NCI-H187 (cell line): ENCODE measurements around the gene VPS8.
"Not testable (repeated sequence)": the region's sequence is repeated elsewhere in the genome, so short reads cannot be mapped to it uniquely, and the experiment has no call there.

Experiments used
- DNase-seq, 2 experiments: peaks; one replicate each; lab custom pipeline; 2025; lab: John Stamatoyannopoulos, UW

Gene VPS8

DNA sequence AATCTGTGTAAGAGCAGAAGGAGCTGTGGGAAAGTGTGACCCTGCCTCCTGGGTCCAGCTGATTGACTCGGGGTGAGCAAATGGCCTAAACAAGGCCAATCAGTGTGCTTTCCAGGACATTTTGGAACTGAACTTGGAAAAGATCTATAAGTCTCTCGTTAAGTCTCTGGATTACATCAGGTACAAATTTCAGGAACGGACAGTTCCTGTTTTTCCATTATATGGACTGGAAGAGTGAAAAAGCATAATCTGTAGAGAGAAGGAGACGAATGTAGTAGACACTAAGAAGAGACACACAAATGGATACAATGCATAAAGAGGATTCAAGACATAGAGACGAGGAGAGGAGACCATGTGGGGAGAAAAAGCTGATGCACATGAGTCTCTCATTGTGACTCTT, 173.6 kb downstream of the VPS8 start:
- DNase-seq, result no peak

DNA sequence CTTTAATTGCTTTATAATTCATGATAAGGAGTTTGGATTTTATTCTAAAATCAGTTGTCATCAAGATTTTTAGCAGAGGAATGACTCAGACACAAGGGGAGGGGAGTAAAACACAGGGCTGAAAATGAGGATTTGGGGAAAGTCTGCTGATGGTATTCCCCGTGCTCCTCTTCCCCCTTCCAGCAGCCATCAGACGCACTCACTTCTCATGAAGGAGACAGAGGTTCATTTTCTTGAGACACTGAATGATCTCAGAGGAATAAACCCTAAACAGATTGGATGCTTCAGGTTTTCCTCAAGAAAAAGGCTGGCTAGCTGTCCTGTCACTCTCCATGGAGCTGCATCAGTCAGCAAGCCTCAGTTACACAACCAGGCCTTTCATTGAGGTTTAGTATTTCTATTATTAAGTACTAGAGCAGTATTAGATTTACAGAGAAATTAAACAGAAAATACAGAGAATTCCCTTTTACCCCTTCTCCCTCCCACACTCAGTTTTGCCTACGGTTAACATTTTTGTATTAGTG, 174.5 kb downstream of the VPS8 start:
- no peak for DNase-seq

DNA sequence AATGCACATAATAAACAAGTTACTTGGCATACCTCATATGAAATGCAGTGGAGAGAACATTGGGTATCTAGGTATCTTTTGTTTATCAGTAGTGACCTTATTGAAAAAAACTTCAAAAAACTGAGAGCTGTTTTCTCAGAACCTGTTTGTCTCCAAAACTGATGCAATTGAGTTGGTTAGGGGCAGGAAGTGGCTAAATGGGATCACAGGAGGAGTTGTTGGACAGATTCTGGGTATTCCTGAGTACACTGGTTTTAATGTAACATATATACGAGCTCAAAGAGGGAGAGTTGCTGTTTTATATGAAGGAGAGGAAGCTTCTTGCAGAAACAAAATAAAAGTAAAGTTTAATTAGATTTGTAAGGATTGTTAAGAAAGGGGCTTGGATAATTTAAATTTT, 181.4 kb downstream of the VPS8 start:
- no peak for DNase-seq

DNA sequence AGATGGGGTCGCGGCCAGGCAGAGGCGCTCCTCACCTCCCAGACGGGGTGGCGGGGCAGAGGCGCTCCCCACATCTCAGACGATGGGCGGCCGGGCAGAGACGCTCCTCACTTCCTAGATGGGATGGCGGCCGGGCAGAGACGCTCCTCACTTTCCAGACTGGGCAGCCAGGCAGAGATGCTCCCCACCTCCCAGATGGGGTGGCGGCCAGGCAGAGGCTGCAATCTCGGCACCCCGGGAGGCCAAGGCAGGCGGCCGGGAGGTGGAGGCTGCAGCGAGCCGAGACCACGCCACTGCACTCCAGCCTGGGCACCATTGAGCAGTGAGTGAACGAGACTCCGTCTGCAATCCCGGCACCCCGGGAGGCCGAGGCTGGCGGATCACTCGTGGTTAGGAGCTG, 191.9 kb downstream of the VPS8 start:
- not testable (repeated sequence) for DNase-seq

DNA sequence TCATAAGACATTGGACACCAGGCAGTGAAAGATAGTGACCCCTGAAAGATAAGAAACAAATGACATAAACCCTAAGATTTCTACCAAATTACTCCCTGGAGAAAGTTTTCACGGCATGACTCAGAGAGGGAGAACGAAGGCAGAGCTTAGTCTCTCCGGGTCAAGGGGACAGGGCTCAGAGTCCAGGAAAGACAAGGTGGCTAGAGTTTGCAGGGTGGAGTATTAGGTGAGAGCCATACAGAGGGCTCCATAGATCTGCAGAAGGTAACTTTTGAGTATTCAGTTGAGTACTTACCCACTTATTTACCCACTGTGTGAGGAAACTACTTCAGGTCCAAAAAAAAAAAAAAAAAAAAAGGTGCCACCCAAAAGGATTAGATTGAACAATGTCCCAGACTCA, 197.7 kb downstream of the VPS8 start:
- no peak for DNase-seq

DNA sequence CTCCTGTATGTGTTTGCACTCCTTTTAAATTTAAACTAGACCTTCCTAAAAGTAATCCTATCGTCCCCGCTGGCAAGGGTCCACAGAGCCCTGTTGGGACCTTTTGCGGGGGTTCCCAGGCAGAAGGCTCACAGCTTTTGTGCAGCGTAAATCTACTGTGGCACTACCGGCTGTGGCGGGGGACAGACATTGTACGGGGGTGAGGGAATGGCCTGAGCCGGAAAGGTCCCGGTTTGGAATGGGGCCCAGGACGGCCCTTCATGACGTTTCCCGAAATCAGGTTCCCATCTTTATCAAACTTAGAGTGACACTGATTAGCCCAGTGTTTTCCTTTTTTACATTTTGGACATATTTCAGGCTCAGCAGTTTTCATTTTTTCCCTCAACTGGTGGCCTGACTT, 205.6 kb downstream of the VPS8 start:
- DNase-seq, result not testable (repeated sequence)

DNA sequence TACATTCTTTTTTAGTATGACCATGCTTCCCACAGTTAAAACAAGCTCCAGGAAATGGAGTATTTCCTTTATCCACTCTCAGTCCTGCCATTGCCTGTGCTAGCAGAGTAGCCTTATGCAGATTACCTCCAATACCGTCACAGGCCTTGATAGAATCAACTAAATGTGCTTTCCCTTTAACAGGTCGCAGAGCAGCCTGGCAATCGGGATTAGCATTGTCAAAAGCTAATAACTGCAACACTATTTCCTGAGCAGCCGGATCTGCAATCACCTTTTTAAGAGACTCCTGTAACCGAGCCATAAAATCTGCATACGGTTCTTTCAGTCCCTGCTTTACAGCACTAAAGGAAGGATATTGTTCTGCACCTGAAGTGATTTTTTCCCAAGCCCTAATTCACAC, 206.0 kb downstream of the VPS8 start:
- not testable (repeated sequence) for DNase-seq

DNA sequence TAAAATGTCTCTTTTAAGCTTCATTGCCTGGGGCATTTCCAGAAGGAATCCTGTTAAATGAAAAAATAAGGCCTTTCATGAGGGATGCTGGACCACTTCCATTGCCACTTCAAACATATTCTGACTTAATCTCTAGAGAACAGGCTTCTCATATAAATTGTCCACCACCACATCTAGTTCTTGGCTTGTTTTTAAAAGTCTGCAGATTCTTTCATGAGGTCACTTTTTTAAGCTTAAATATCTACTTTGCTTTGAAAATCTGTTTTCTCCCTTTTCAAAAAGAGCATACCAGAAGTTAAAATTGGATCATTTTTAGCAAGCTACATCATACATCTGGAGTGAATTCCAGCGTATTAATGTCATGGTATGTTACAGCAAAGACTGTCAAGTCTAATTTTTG, 209.3 kb downstream of the VPS8 start:
- DNase-seq, result no peak

DNA sequence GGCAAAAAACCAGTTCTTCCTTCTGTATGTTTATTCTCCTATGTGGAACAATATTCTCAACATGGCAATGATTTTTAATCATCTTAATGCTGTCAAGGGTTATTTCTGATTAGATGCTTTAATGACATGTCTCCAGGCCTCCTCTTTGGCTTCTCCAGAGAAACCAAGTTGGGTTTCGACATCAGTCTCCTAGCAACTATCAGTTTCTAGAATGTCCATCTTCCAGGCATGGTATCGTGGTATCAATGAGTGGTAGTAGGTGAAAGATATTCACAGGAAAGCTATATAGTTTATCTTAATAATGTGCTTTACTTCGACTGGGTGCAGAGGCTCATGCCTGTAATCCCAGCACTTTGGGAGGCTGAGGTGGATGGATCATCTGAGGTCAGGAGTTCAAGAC, 212.4 kb downstream of the VPS8 start:
- no peak for DNase-seq

DNA sequence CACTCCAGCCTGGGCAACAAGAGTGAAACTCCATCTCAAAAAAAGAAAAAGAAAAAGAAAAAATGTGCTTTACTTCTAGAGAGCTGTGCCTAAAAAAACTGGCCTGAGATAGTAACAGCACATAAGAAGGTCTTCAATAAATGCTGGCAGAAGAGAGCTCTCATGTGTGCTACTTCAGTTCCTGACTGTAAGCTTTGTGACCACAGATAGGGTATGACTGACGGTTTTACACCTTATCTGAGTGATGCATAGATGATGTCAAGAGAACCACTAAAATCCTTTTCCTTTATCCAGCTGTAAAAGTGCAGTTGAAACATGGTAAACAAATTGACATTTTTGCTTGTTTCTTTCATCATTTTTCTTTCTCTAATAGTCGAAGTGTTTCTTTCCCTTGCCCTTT, 213.0 kb downstream of the VPS8 start:
- no peak for DNase-seq

DNA sequence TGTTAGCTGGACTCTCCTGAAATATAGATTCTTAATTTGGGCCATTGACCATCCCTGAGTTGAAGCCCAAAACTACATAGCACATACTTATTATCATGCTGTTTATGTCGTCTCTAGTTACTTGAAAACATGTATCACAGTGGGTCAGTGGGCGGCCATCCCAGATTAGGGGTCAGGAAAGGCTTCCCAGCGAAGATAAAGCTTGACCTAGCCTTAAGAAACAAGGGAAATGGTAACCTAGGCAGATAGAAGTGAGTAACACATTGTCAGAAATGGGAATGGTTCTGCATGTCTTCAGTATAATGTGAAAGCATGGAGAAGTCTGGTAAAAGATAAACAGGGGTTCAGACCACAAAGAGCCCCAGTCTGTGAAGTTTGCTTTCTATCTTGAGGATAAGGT, 216.2 kb downstream of the VPS8 start:
- DNase-seq, result no peak

DNA sequence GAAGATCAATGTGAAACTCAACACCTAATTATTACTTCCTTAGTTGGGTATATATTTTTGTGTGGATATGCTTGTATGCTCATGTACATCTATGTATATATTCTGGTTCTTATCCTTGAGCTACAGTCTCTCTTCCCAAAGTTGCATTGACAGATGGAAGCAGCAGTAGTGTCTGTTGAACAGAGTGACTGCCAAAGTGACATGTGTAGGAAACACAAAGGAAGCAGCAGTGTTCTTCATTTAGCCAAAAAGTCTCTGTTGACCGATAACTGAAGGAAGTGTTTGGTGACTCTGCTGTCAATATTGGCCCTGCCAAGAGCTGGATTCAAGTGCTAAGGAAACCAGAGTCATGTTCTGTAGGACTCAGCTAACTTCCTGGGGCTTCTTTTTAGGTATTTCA, 217.1 kb downstream of the VPS8 start:
- DNase-seq, result no peak

DNA sequence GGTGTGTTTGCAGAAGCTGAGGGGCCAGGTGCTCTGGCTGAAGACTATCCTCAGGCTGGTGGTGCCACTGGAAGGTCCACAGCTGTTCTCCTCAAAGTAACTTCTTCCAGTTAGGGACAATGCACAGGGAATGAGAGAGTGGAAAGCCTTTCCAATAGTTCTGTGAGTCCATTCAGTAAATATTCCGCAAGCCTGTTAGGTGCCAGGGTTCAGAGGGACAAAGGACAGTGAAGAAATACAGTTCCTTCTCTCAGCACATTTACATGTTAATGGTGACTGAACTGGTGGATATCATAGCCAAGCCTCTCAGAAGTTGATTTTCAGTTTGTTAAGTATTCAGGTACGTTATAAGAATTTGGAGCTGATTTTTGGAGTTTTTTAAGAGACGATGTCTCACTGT, 218.4 kb downstream of the VPS8 start:
- no peak for DNase-seq

DNA sequence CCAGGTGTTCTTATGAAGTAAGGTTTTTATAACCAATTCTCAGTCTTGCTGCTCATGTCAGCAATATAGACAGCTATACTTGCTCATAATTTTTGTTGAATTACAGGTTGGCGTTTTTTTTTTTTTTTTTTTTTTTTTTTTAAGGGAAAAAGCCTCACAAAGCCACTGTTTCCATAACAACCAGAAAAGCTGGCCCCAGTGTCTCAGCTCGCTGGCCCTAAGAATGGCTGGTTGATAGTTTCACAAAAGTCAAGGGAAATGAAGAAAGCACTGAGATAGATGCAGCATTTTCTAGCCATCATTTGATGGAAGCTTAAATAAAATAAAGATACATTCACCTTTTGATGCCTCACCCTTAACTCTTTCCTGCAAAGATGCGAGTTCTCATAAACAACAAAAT, 219.0 kb downstream of the VPS8 start:
- no peak for DNase-seq

DNA sequence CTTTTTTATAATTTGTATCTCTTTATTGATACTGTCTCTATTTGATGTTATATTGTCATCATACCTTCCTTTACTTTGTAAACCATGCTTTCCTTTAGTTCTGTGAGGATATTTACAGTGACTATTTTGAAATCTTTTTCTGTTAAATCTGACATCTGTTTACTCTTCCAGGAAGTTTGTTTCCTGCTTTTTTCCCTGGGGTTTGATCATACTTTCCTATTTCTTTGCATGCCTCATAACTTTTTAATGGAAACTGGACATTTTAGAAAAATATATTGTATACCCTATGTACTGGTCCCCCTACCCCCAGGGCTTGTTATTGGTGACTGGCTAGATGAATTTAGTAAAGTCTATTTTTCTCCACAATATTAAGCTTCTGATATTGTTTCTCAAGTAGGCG, 225.8 kb downstream of the VPS8 start:
- no peak for DNase-seq

DNA sequence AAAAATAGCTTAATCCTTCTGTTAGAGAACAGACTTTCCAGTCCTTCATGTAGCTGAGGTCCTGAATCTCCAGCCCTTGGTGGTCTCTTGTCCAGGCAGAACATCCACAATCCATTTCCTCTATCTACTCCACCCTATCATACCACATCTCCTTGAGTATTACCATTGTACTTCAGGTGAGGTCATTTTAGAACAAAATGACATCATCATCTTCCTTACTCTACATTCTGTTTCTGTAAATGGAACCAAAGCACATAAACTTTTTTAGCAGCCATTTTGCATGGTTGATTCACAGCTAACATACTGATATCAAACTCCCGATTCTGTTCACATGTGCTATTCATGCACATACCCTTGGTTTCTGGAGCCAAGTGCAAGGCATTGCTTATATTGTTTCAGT, 228.5 kb downstream of the VPS8 start:
- no peak for DNase-seq

DNA sequence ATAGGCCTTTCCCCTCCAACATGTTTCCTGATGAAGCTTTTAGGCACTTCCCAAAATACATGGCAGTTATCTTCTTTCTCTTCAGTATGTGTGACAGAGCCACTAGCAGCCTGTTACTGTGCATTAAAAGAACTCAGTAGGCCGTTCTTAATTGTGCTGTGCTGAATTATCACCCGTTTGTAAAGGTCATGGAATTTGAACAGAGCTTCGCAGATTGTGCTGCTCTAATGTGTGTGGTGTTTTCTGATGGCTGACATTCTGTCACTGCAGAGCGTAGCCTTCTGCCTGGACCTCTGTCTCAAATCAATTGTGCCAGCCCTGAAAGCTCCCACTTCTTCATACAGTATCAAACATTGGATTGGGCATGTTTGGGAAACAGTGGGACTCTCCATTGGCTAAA, 229.6 kb downstream of the VPS8 start:
- no peak for DNase-seq

DNA sequence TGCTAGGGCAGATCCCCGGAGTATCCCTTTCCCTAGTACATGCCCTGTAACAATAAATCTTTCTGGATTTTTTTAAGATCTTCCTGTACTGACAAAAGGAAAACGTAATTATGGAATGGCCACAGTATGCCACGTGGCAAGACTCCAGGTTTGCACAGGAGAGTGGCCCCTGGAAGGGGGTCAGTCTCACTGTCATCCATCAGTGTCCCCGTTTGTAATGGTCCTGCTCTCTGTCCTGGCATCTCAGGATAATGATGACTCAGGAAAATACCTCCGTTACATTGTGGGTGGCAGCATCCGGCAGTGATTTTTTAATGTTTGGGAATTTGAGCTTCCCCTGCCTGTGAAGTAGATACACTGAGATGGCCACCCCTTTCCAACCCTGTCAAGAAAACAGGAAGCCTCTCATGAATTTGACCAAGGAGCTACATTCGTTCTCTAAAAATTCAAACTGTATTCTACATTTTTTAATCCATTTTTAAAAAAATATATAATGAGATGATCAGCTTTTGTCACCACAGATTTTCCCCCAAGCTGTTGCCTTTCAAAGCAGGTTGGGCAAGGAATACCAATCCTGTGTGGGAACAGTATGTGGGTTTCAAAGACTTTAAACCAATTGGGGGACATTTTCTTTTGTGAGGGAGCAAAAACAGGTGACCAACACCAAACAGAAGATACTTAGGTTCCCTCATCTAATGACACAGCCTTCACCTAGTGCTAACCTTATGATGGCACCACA, 230.5 kb downstream of the VPS8 start:
- no peak for DNase-seq

DNA sequence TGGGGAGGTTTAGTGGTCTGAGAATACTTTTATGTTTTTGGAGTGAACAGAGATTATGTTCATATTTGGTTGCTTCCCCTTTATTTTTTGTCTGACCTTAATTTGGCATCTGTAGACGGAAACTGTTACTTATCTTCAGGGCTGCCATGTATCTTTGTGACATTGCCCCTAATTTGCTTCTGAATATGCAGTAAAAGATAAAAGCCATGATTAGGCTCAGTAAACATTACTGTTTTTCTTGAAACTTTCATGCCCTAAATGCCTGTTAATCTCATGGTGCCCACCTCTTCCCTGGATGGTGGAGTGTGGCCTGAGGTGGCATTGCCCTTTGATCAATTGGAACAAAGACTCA, 234.2 kb downstream of the VPS8 start:
- no peak for DNase-seq

DNA sequence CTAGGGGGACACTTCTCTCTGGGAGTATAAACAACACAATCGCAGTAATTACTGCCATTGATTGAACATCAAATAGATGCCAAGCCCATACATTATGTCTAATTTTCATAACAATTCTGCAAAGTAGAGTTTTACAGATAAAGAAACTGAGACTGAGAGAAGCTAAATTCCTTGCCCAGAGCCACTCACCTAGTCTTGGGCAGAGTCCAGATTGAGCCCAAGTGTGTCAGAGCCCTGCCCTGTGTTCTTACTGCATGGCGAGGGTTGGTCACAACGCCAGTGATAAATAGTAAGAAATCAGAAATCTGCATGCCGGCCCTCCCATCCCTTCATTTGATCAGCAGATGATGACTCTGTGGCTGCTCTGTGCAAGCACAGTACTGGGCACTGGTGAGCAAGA, 234.6 kb downstream of the VPS8 start:
- no peak for DNase-seq

DNA sequence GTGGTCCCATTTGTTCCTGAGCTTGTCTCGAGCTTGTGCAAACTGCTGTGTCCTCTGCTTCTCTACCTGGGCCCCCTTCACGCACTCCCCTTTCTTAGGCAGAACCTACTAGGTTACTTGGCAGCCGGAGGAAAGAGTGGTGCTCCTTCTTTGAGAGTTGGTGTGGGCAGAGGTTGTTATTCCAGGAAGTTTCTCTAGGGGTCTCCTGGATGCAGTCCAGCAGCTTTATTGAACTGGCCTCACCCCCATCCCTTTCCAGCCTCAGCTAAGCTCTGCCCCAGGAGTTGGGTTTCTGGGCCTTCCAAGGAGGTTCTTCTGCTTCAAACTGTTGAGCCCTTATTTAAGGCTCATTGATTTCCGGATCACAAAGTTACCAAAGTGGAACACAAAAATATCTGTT, 237.7 kb downstream of the VPS8 start:
- DNase-seq, result no peak

DNA sequence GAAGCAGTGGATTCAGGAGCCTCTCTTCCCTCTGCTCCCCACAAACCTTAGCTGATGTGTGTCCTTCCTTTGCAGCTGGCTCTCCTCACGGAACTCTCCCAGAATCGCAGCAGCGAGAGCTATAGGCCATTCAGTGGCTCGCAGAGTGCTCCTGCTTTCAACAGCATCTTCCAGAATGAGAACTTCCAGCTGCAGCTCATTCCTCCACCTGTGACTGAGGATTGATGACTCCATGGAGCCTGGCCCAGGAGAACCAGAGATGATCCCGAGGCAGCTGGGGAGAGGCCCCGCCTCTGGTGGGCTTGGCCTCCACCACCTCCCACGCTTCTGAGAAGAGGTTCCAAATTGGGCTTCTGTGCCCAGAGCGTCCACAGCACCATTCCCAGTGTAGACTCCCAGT, 239.8 kb downstream of the VPS8 start:
- DNase-seq, result no peak

DNA sequence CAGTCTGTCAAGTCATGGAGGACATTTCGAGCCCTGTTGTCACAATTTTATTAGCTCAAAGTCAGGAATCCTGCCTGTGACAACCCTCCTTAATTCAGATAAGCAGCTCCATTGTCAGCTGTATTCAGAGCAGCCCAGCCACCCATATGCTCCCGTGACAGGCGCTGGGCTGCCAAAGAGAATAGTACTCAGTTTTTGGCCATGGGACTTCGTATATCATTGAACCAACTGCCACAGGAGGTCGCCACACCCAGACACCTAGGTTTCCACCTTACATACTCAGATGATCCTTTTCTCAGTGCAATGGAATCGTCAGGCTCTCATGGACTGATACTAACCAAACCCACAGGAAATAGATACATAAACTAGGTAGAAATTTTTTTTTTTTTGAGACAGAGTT, 240.7 kb downstream of the VPS8 start:
- no peak for DNase-seq

DNA sequence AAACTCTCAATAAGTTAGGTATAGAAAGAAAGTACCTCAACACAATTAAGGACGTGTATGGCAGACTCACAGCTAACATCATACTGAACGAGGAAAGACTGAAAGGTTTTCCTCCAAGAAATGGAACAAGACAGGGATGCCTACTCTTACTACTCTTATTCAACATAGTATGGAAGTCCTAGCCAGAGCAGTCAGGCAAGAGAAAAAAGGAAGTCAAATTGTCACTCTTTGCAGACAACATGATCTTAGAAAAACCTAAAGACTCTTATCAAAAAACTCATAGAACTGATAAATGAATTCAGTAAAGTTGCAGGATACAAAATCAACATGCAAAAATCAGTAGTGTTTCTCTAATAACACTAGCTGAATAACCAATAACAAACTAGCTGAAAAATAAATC, 244.9 kb downstream of the VPS8 start:
- no peak for DNase-seq

DNA sequence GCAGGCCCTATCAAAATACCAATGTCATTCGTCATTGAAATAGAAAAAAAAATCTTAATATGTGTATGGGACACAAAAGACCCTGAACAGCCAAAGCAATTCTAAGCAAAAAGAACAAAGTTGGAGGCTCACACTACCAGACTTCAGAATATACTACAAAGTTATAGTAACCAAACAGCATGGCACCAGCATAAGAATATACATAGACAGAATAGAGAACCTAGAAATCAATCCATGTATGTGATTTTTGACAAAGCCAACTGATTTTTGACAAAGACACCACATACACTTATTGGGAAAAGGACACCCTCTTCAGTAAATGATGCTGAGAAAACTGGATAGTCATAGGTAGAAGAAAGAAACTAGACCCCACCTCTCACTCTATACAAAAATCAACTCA, 245.9 kb downstream of the VPS8 start:
- no peak for DNase-seq
